Measurements from ENCODE around the gene HDAC4.
"Not testable (repeated sequence)": the region's sequence is repeated elsewhere in the genome, so short reads cannot be mapped to it uniquely, and the experiment has no call there.

The HDAC4 gene

DNA sequence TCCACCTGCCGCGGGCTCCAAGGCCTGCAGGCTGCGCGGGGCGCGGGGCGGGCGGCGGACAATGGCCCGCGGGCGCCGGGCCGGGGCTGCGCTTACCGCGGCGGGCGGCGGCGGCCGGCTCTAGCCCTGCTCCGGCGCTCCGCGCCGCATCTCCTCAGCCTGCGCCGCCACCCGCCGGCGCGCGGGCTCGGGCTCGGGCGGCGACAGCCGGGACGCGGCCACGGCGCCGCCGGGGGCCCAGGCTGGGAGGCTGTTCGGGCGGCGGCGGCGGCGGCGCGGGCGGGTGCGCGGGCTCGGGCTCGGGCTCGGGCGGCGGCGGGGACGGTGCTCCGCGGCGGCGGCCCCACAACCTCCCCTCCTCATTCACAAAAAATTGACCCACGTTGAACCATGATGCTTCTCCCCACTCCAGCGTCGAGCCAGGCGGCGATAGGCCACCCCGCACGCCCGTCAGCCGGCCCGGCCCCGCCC lies at the start of gene HDAC4:
Gene HDAC4, minus strand, starts transcription at position 425 of the 471 bp plus-strand sequence. CDS start 48,321 bp downstream, outside the sequence.
- no peak for DNase-seq

DNA sequence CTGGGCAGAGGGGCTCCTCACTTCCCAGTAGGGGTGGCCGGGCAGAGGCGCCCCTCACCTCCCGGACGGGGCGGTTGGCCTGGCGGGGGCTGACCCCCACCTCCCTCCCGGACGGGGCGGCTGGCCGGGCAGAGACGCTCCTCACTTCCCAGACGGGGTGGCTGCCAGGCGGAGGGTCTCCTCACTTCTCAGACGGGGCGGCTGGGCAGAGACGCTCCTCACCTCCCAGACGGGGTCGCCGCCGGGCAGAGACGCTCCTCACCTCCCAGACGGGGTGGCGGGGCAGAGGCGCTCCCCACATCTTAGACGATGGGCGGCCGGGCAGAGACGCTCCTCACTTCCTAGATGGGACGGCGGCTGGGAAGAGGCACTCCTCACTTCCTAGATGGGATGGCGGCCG lies 48.6 kb upstream of the HDAC4 start:
- DNase-seq: not testable (repeated sequence)

DNA sequence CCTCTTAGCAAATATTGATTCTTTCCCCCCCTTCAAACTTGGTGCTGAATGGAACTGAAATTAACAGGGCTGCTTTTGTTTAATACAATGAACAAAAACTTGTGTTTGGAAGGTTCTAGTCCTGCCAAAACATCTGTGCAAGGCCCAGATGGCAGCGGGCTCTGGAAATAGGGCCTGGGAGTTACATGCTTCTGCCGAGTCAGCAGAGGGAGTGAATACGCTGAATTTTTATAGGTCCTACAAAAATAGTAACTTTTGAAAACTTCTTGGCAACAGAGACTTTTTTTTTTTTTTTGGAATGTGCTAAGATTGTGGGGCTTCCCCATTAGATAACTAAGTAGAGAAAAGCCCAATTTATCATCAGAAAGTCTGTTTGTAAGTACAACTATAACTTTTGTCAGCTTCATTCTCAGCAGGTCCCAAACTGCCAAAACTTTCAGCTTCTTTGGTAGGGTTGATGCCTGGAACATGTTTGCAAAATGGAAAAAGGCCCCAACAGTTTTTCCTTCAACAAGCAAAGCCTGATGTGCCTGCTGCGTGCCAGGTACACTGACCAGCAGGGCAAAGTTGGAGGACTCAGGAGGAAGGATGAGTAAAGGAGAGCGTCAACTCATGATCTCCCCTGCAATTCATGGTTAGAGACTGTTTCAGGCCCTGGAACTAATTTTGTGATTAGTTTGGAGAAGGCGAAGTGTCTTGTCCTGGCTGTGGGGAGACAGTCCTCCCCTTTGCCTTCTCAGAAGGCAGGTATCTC lies 45.1 kb upstream of the HDAC4 start:
- DNase-seq: no peak

DNA sequence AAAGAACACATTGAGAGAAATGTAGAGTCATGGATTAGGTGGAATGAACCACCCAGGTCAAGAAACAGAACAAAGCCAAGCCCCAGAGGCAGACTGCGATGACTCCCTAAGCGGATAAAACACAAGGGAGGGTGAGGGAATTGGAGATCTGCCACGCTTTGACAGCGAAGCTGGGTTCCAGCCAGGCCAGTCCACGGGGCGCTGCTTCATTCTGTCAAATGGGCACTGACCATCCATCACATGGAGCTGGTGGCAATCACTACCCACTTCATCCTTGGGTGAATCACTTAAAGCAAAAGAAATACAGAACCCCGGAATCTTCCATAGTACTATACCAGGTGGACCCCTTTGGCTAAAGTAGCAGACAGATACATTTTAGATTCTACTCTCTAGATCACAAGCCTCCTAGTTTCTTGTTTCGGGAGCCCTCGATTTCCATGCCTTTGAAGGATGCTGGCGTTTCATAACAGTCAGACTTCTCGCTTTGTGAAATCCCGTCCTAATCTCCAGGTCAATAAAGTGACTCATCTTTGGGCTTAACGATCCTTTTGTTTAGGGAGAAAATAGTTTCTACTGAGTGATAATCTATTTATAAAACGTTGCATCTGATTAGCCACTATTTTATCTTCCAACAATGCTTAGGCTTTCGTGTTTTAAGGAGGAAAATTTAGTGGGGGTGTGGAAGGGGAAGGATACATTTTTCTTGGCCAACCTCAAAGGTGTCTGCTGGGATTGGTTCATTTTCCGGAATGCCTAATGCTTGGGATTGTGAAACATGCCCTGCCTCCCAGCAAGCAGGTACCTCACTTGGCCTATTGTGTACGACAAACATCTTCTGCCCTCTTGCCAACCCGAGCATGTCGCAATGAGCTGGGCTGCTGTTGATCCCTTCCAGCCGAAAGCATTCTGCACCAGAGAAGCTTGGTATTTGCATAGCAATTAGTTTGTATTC lies 44.1 kb upstream of the HDAC4 start:
- no peak for DNase-seq

DNA sequence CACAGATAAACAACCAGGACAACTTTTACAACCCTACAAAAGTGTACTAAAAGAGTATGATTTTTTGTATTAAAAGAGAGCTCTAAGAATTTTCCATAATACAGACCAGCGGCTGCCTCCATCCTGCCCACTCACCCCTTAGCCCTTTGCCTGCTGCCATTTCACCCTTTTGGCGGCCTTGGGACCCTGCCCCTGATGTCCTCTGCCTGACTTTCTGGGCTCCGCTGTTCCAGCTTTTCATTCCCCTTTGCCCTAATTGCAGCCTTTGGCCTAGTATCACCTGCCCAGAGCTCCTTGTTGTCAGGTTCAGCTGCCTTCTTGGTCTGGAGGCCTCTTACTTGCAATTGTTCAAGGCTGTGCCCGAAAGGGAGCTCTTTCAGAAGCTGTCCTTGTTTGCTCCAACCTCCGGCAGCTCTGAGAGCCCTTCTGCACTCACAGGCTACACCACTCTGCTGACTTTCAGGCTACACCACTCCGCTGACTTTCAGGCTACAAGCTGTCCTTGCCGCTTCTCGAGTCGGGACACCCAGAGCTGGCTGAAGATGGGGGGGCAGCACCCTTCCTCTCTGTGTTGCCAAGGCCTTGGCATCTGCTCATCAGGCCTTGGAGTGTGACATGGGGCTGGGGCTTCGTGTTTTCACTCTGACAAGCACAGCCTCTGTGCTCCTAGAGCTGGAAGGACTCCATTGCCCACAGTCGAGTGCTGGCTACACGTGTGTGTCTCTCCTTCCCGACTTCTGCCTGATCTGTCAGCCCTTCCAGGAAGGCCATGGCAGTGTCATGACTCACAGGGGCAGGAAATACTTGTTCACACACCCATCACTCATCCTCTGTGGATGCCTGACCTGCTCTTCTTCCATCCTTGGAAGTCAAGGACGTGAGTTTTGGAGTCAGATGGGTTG lies 43.1 kb upstream of the HDAC4 start:
- DNase-seq: peak; percentile 53

DNA sequence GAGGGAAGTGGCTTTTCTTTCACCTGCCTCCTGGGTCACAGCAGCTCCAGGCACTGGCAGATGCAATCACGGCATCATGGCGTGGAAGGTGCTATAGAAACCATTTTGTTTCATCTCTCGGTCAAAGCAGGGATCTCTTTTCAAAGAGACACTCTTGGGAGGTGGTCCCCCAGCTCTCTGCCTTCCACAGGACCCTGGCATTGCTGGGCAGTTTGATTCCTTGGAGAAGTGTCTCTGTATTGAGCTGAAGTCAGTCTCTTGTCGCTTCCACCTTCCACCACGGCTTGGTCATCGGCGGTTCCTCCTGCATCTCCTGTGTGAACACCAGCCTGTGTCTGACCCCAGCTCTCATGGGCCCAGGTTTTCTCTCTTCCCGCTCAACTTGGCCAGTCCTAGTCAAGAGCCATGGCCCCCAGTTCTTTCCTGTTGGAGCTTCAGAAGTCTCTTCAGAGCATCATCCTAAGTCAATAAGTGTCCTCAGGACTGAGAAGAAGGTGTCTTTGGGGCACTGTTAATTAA lies 42.3 kb upstream of the HDAC4 start:
- DNase-seq: peak; percentile 18

DNA sequence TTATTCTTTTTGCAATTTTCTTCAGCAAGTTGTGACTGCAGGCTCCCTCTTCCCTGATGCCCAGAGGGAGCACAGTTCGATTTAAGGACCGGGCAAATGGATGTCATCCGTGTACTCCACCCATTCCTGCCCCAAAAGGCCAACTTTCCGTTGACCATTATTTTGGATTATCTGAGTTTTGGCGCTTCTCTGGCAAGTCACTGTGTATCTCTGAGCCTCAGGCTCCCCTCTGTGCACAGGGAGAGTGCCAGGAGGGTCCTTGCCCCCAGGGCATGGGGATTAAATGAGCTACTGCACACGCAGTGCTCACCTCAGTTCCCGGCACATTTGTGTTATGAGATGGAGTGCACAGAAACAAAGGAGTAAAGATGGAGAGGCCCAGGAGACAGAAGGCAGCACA lies 41.4 kb upstream of the HDAC4 start:
- DNase-seq: no peak

DNA sequence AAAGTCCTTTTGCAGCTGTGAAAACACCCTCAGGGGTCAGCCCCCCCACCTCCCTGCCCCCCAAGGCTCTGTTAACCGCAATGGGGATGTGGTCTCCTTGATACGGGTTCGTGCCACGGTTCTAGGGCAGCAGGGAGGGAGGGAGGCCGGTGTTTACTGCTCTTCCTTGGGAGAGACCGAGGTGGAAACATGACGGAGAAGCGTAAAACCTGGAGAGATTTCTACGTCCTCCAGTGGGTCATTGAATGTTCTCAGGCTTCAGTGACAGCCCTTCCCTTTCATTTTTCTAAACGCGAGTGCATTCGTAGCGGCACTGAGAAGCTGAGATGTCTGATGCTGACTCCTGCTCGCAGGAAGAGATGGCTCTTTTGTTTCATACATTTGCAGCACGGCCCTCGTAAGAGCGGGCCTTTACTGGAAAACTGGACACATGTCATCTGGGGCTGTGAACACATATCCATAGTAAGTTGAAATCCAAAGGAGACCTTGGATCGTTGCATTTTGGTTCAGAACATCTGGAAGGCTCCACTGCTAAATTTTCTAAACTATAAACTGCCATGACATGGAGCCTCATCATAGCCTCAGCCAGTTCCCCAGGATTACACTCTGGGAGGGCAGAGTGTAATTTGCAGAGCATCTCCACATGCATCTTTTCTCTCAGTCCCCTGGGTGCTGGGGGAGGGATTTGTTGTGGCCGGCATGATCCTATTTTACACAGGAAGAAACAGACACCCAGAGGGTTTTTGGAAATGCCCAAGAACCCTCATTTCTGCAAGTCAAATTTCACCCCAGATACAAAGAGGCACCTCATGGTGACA lies 40.6 kb upstream of the HDAC4 start:
- no peak for DNase-seq

DNA sequence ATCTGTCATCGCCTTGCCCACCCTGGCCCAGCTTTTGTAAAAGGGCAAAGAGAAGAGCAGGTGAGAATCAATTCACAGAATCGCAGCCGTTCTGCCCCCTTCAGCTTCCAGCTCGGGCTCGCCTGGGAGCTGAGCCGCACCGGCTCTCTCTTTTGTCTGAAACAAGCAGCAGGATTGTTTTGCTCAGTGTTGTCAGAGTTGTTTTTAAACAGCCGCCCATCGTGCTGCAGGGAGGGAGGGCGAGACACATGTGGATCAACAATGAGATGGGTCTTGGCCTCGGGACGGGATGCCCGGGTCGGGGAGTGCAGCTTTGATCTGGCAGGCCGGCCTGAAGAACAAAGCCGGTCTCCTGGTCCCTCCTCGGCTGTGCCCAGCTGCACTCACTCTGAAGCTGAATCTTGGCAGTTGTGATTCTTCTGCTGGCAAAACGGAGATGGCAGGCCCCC lies 39.7 kb upstream of the HDAC4 start:
- no peak for DNase-seq

DNA sequence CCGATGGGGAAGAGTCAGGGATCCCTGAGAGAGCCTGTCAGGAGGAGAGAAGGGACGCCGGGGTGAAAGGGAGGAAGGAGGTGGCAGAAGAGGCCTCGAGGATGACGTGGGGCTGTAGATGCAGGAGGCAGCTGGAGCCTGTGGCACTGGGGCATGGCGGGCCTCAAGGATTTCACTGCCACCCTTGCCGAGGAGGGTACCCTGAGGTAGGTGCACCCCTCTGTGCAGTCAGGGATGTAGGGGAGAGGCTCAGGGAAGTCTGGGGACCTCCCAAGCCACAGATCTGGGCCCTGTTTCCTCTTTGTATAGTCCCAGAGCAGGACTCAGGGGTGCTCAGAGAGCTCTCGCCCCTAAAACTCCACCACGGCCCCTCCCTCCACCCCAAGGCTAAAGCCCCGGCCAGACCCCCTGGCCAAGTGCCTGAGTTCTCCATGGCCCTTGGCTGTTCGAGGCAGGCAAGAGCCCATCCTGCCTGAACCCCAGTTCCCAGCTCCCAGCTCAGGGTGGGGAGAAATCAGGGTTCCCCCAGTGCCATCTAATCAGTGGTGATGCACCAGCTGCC lies 39.0 kb upstream of the HDAC4 start:
- DNase-seq: no peak

DNA sequence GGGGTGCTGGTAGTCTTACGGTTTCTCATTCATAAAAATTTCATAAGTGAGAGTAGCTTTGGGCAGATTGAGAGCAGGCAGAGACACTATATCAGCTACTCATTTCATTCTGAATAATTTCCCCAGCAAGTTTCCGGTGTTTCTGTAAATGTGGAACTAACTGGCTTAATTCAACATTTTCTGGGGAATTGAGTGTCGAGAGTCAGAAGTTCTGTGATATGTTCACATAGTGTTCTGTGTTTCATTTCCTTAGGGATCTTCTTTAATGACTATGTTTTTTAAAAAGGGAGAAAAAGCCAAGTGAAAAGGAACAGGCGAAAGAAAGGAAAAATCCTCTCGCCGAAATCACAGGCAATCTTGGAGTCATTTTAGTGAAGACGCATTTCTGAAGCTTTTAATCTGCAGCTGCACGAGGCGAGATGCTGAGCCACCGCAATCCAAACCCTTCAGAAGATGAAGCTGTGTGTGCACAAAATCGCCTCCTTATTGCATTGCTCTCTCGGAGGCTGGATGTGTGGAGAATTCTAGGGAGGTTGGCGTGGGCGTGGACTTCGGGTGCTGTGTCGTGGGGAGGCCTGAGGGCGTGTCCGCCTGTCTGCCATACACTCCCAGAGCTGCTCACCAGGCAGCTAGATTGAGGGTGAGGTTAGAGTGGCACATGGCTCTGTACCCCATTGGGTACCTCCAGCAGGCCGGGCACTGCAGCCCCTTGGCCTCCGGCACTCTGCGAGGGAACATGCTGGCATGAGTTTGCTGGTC lies 38.4 kb upstream of the HDAC4 start:
- DNase-seq: no peak

DNA sequence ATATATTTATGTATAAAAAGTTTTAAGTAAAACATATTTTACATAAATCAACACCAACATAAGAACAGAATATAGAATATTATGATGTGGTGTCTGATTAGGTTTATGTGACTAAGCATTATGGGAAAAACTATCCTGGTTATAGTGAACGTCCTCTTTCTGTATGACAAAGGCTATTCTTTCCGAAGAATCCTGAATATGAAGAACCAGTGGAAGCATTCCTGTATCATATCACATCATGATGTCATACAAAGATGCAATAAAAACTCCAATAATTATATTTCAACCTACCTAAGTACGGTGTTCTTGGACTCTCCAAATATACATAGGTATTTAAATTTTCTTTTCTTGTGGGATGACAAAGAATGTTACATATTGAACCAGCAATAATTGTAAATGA lies 37.5 kb upstream of the HDAC4 start:
- no peak for DNase-seq

DNA sequence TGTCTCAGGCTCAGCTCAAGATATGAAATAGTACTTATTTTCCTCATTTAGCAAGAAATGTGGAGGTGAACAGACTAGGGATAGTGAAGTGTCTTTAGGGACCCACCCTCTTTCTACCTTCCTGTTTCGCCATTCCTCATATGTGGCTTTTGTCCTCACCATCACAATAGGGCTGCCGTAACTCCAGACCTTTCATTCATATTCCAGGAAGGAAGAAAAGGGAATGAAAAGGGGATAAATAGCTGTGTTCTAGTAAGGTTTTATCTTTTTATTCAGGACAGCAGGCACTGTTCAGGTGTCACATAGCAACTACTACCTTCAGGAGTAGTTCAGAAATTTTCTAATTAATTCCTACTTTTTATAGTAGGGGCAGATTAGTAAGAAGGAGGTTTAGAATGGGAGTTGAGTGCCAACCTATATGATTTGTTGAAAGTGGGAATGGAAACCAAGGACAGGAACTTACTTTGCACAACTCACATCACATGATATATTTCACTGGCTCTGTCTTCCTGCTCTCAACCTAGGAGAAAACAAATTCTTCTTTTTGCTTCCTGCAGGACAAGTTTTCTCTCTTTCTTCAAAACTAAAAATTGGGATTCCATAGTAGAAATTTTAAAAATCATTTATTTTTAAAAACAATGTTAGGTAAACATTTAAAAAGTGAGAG lies 36.0 kb upstream of the HDAC4 start:
- no peak for DNase-seq

DNA sequence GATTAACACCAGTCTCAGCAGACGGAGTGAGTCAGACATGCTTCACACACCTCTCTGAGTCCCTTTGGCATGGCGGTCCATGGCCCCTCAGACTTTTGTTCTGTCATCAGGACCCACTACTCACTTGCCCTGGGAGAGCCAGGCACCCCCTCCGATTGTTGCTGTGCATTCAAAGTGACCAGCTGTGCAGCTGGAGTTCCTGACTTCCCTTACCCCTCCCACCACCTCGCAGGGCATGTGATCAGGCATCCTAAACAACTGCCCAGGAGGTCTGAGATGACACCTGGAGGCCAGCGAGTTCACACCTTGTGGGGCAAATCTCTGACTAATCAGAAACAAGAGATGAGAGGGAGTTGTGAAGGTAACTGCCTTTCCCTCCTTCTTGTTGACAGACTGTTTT lies 35.3 kb upstream of the HDAC4 start:
- DNase-seq: no peak

DNA sequence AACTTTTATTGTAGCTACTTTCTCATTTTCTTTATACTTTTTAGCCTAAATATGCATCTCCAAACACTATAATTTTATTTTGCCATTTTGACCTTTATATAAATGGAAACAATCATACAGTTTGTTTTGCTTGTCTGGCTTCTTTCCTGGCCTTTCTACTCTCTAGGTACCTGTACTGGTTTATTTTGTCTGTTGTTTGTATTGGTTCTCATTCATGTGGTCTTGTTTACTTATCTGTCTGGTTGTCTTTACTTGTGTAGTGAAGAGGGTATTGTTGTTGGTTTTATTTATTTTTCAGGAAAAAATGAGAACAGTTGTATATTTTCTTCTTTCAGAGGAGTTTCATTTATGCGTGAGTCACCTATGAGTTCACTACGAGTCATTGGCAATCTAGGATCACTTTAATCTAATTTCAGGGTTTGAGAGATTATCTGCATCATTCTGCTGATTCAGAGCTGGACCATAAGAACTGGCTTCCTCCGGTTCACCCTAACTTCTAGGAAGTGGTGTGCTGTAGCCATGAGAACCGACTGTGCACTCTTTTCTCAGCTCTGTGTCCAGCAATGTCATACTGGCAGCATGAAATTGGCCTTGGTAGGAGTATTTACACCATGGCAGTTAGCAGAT lies 33.1 kb upstream of the HDAC4 start:
- DNase-seq: no peak

DNA sequence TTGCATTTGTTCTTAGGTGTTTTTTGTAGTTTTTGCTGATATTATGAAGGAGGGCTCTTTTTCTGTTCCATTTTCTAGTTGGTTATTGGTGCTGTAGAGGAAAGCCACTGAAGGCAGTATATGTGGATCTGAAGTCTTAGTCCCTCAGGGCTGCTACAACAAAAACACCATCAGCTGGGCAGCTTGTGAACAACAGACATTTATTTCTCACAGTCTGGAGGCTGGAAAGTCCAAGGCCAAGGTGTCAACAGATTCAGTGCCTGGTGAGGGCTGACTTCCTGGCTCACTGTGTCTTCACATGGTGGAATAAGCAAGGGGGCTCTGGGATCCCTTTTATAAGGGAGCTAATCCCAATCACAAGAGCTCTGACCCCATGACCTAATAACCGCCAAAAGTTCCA lies 31.4 kb upstream of the HDAC4 start:
- DNase-seq: no peak

DNA sequence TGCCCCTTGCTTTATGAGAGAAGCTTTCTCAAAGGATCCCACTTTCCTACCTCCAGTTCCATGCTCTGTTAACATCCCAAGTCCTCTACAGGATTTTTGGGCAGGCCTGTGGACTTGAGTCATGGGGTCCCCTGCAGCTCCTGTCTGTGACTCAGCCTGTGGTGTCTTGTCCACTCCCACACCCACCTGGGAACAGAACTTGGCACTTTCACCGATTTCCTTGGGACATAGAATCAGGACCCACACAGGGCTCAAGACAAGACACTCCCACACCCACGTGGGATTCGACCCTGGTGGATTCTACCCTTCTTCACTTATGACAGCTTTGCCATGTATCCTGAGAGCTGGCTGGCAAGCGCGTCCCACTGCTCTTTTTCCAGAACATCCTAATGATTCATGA lies 30.7 kb upstream of the HDAC4 start:
- DNase-seq: no peak

DNA sequence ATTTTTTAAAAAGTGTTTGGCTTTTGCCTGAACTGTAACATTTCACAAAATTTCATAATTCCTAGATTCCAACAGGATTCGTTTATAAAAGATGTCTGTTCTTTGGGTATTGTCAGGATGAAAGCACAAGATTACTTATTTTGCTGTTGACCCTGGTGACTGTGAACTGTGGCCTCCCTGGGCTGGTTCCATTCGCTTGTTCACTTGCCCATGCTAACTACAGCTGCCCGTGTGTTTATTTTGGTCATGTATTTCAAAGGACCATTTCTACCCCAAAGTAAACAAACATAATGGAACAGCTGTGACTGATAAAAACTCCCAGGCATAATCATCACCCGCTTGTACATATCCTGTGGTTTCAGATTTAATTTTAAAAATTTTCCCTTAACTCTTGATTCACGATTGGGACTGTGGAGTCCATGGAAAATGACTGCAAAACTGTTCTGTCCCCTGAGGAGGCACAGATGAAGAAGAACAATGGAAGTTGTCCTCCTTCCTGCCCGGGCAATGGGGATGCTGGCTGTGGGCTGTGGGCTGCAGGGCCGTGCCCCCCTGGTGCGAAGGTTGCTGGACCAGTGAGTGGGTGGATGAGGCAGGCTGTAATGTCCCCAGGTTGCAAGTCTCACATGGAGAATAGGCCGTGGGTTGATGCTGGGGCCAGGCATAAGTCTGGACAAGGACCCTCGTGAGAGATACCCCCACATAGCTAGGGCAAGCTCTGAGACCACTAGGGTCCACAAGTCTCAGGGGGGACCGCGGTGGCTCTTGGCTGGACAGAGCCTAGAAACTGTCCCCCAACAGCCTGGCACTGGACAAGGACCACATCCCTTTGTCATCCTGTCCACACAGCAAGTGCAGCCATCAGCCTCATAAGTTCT lies 28.9 kb upstream of the HDAC4 start:
- no peak for DNase-seq
